Ascending aorta (tissue), 2 donors: ENCODE data around the gene SSX7. TPM values are rescaled to one million over a fixed set of nuclear protein-coding genes. Genes with fewer than 3 reads are reported as not detected.

ENCODE experiments used
- DNase-seq, 2 donors: peaks; one replicate each; pipeline ENCODE4 v3.0.0-alpha.2; 2019; ENCODE audit warnings: low spot score in 2 of 2
- H3K27ac ChIP-seq, 2 donors: fragments of 200-600 bp; sonication (generic); one replicate each; pipeline ENCODE4 v1.5.1; 2016 to 2017; ENCODE audit warnings: mild to moderate bottlenecking in 1 of 2
- H3K27me3 ChIP-seq: fragments of 200-600 bp; sonication (generic); one replicate; pipeline ENCODE4 v1.5.1; 2017
- H3K36me3 ChIP-seq, 2 donors: fragments of 200-600 bp; sonication (generic); one replicate each; pipeline ENCODE4 v1.5.1; 2016
- H3K4me1 ChIP-seq, 2 donors: fragments of 200-600 bp; sonication (generic); one replicate each; pipeline ENCODE4 v1.5.1; 2016 to 2017; ENCODE audit warnings: mild to moderate bottlenecking in 1 of 2
- H3K4me3 ChIP-seq, 2 donors: fragments of 200-600 bp; sonication (generic); one replicate each; pipeline ENCODE4 v1.5.1; 2016 to 2017; ENCODE audit warnings: mild to moderate bottlenecking in 1 of 2
- H3K9me3 ChIP-seq, 2 donors: fragments of 200-600 bp; sonication (generic); one replicate each; pipeline ENCODE4 v1.5.1; 2016
- intact Hi-C: fragments of 100-400 bp; cut with DNase I; formaldehyde crosslinking; loops from one replicate; pipeline ENCODE4 v1.15.1; 2023
- total RNA-seq: library from RNA; depleted of rRNA; stranded (reverse); fragments of >200 nt; gene quantifications from one replicate; pipeline ENCODE4 v1.1.0, GENCODE V29; 2016
- TF ChIP-seq, protein P1 (sequence below), 3 experiments: fragments of 200-600 bp in 2 of 3; fragments of 450-650 bp in 1 of 3; sonication (generic) in 2 of 3; IDR thresholded peaks; one replicate each; pipeline ENCODE4 v1.5.1; 2016 to 2019; ENCODE audit warnings: antibody characterized with exemption in 3 of 3, mild to moderate bottlenecking in 1 of 3, moderate library complexity in 1 of 3

Gene SSX7
- total RNA-seq, 1 donor from 2014 or later: not detected

DNA sequence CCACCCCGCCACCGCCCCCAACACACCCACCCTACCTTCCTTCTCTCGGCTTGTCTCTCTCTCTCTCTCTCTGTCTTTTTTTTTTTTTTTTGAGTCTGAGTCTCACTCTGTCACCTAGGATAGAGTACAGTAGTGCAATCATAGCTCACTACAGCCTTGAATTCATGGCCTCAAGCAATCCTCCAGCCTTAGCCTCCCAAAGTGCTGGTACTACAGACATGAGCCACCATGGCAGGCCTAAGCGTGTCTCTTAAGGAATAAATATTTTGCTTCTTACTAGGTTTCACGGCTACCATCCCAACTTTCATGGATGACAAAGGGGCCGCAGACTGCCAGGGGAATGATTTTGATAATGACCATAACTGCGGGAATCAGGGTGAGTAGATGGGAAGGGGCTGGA lies 55.8 kb downstream of the SSX7 start:
- TF ChIP-seq, protein P1, sequence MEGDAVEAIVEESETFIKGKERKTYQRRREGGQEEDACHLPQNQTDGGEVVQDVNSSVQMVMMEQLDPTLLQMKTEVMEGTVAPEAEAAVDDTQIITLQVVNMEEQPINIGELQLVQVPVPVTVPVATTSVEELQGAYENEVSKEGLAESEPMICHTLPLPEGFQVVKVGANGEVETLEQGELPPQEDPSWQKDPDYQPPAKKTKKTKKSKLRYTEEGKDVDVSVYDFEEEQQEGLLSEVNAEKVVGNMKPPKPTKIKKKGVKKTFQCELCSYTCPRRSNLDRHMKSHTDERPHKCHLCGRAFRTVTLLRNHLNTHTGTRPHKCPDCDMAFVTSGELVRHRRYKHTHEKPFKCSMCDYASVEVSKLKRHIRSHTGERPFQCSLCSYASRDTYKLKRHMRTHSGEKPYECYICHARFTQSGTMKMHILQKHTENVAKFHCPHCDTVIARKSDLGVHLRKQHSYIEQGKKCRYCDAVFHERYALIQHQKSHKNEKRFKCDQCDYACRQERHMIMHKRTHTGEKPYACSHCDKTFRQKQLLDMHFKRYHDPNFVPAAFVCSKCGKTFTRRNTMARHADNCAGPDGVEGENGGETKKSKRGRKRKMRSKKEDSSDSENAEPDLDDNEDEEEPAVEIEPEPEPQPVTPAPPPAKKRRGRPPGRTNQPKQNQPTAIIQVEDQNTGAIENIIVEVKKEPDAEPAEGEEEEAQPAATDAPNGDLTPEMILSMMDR (IDR thresholded peaks at IDR 0.05): no peak
- no peak overlapping the region for H3K4me3 ChIP-seq
- H3K27me3 ChIP-seq: no peaks in the 10 kb centered on the region
- intact Hi-C loops: no loop called here
- no peaks in the 10 kb centered on the region for H3K9me3 ChIP-seq
- no peaks in the 10 kb centered on the region for H3K36me3 ChIP-seq
- no peaks in the 10 kb centered on the region for H3K4me1 ChIP-seq
- no peak overlapping the region for H3K27ac ChIP-seq
- no peak for DNase-seq

DNA sequence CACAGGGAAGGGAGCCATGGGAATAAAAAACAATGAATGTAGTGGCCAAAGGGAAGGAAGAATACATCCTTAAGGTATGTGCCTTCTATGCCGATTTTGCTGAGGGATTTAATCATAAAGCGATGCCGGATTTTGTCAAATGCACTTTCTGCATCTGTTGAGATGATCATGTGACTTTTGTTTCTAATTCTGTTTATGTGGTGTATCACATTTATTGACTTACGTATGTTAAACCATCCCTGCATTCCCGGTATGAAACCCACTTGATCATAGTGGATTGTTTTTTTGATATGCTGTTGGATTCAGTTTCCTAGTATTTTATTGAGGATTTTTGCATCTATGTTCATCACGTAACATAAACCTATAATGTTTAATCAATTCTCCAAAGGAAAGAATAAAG lies 60.0 kb downstream of the SSX7 start:
- Histone ChIP-seq H3K27ac (no peak overlapping the region), H3K9me3 (no peaks in the 10 kb centered on the region), H3K36me3 (no peaks in the 10 kb centered on the region), H3K4me3 (no peak overlapping the region), H3K27me3 (no peaks in the 10 kb centered on the region), H3K4me1 (no peaks in the 10 kb centered on the region)
- intact Hi-C loops: no loop called here
- TF ChIP-seq, protein P1 (IDR thresholded peaks at IDR 0.05): no peak
- no peak for DNase-seq

Other genes starting within 250 kb of the SSX7 start
- not detected for gene XAGE1A, start 159.1 kb downstream of the SSX7 start, total RNA-seq
- not detected for gene XAGE1B, start 137.8 kb downstream of the SSX7 start, total RNA-seq
- not detected for gene SSX2, start 52.3 kb upstream of the SSX7 start, total RNA-seq
- not detected for gene SSX2B, start 96.4 kb upstream of the SSX7 start, total RNA-seq
- not detected for gene SPANXN5, start 142.5 kb upstream of the SSX7 start, total RNA-seq
- gene XAGE5, start 156.4 kb upstream of the SSX7 start, total RNA-seq: not detected
- not detected for gene XAGE3, start 213.2 kb upstream of the SSX7 start, total RNA-seq
- 5.0 TPM for gene FAM156B, start 242.4 kb upstream of the SSX7 start, total RNA-seq